Mesendoderm (in vitro differentiated cells): ENCODE data around the gene ODAD4.

Source experiments
- DNase-seq: peaks from one replicate; pipeline ENCODE4 v3.0.0; 2013
- H2AK5ac ChIP-seq: 2 replicates; pipeline ENCODE4 v1.6.1; 2013; ENCODE audit warnings: low read length, inconsistent platforms
- H2BK120ac ChIP-seq: 2 replicates; pipeline ENCODE4 v1.6.1; 2013; ENCODE audit warnings: low read depth, mild to moderate bottlenecking, low read length, moderate library complexity, mixed read lengths
- H2BK15ac ChIP-seq: replicated peaks from 2 replicates; pipeline ENCODE4 v1.6.1; 2013; ENCODE audit warnings: low read depth, mild to moderate bottlenecking, moderate library complexity
- H2BK5ac ChIP-seq: 2 replicates; pipeline ENCODE4 v1.6.1; 2013; ENCODE audit warnings: low read length, inconsistent platforms
- H3K18ac ChIP-seq: 2 replicates; pipeline ENCODE4 v1.6.1; 2013; ENCODE audit warnings: mild to moderate bottlenecking, low read length, mixed read lengths
- H3K23ac ChIP-seq: one replicate; pipeline ENCODE4 v1.6.1; 2013; ENCODE audit warnings: low read length
- H3K27ac ChIP-seq: 2 replicates; pipeline ENCODE4 v1.5.1; 2013; ENCODE audit warnings: low read depth, mild to moderate bottlenecking, inconsistent platforms, low read length, moderate library complexity
- H3K27me3 ChIP-seq: 2 replicates; pipeline ENCODE4 v1.6.1; 2013; ENCODE audit warnings: low read length, control low read depth, mild to moderate bottlenecking, inconsistent platforms; ENCODE audit not compliant: insufficient read depth, poor library complexity
- H3K36me3 ChIP-seq: 2 replicates; pipeline ENCODE4 v1.6.1; 2013; ENCODE audit warnings: low read length, inconsistent platforms; ENCODE audit not compliant: control insufficient read depth, insufficient read depth
- H3K4ac ChIP-seq: one replicate; pipeline ENCODE4 v1.6.1; 2013; ENCODE audit warnings: low read depth, mild to moderate bottlenecking, low read length, moderate library complexity
- H3K4me1 ChIP-seq: 2 replicates; pipeline ENCODE4 v1.6.1; 2013; ENCODE audit warnings: low read depth, low read length, inconsistent platforms; ENCODE audit not compliant: control insufficient read depth
- H3K4me2 ChIP-seq: 2 replicates; pipeline ENCODE4 v1.6.1; 2013; ENCODE audit warnings: low read length
- H3K4me3 ChIP-seq: 2 replicates; pipeline ENCODE4 v1.5.1; 2013; ENCODE audit warnings: mild to moderate bottlenecking, low read length
- H3K56ac ChIP-seq: one replicate; pipeline ENCODE4 v1.6.1; 2013; ENCODE audit warnings: low read length
- H3K79me1 ChIP-seq: 2 replicates; pipeline ENCODE4 v1.6.1; 2013; ENCODE audit warnings: low read length, inconsistent platforms
- H3K79me2 ChIP-seq: 2 replicates; pipeline ENCODE4 v1.6.1; 2013; ENCODE audit warnings: mild to moderate bottlenecking, low read length; ENCODE audit not compliant: control insufficient read depth, insufficient read depth
- H3K9ac ChIP-seq: 2 replicates; pipeline ENCODE4 v1.6.1; 2013; ENCODE audit warnings: low read length, inconsistent platforms
- H4K5ac ChIP-seq: one replicate; pipeline ENCODE4 v1.6.1; 2013; ENCODE audit warnings: low read length
- H4K8ac ChIP-seq: one replicate; pipeline ENCODE4 v1.6.1; 2013; ENCODE audit warnings: low read depth, mild to moderate bottlenecking, control low read depth, low read length, moderate library complexity
- WGBS: extraction: QIAGEN DNeasy Blood & Tissue Kit; methylation state at CpG from one replicate; pipeline ENCODE4 v1.1.7; 2013; ENCODE audit warnings: low lambda C conversion rate, missing lambda C conversion rate; ENCODE audit not compliant: insufficient coverage; ENCODE audit errors: extremely low coverage; 5-methylcytosine and 5-hydroxymethylcytosine counted together

ODAD4 gene

GRCh38 chr17:41972571-41973407, 42.4 kb downstream of the ODAD4 start:
- Histone ChIP-seq H3K4me1 (no peaks in the 10 kb centered on the region), H3K56ac (no peak overlapping the region), H3K36me3 (peaks cover 13% of the 10 kb centered on the region), H3K4ac (no peak overlapping the region), H2AK5ac (no peak overlapping the region), H3K79me2 (no peaks in the 10 kb centered on the region), H3K18ac (no peak overlapping the region), H4K8ac (no peak overlapping the region), H2BK5ac (no peak overlapping the region), H4K5ac (no peak overlapping the region), H3K23ac (no peak overlapping the region), H2BK15ac (no peak overlapping the region), H3K4me2 (no peak overlapping the region), H3K9ac (no peak overlapping the region), H2BK120ac (no peak overlapping the region), H3K27ac (no peak overlapping the region), H3K27me3 (no peaks in the 10 kb centered on the region), H3K79me1 (peaks cover 5% of the 10 kb centered on the region), H3K4me3 (no peak overlapping the region)
- no peak for DNase-seq
- no CpG with 5 or more reads among the region's 22 CpGs for WGBS

- H3K9ac ChIP-seq: no peak overlapping the region
- peaks cover 2% of the 10 kb centered on the region for H3K79me1 ChIP-seq
- peaks cover 16% of the 10 kb centered on the region for H3K36me3 ChIP-seq
- no peaks in the 10 kb centered on the region for H3K79me2 ChIP-seq
- H3K56ac ChIP-seq: no peak overlapping the region
- no peak overlapping the region for H3K4me3 ChIP-seq
- no peaks in the 10 kb centered on the region for H3K4me1 ChIP-seq
- no peak overlapping the region for H2BK5ac ChIP-seq
- H2BK15ac ChIP-seq: no peak overlapping the region
- H4K8ac ChIP-seq: no peak overlapping the region
- no peak overlapping the region for H3K27ac ChIP-seq
- WGBS: no CpG with 5 or more reads among the region's 19 CpGs
- H3K23ac ChIP-seq: no peak overlapping the region
- H4K5ac ChIP-seq: no peak overlapping the region
- no peak for DNase-seq
- no peak overlapping the region for H3K4ac ChIP-seq
- no peak overlapping the region for H3K18ac ChIP-seq
- no peaks in the 10 kb centered on the region for H3K27me3 ChIP-seq
- no peak overlapping the region for H3K4me2 ChIP-seq
- no peak overlapping the region for H2BK120ac ChIP-seq
- H2AK5ac ChIP-seq: no peak overlapping the region
These were observed 43.0 kb downstream of the ODAD4 start for GRCh38 chr17:41973408-41973811.

- no peaks in the 10 kb centered on the region for H3K79me2 ChIP-seq
- no peak overlapping the region for H3K23ac ChIP-seq
- H3K27ac ChIP-seq: no peak overlapping the region
- WGBS: no CpG with 5 or more reads among the region's 6 CpGs
- H3K4me2 ChIP-seq: no peak overlapping the region
- peaks cover 16% of the 10 kb centered on the region for H3K36me3 ChIP-seq
- no peak overlapping the region for H3K4me3 ChIP-seq
- no peak overlapping the region for H2BK15ac ChIP-seq
- DNase-seq: no peak
- no peak overlapping the region for H4K8ac ChIP-seq
- no peak overlapping the region for H2AK5ac ChIP-seq
- H3K4me1 ChIP-seq: no peaks in the 10 kb centered on the region
- no peak overlapping the region for H3K18ac ChIP-seq
- peaks cover 2% of the 10 kb centered on the region for H3K79me1 ChIP-seq
- no peak overlapping the region for H4K5ac ChIP-seq
- no peak overlapping the region for H2BK5ac ChIP-seq
- no peak overlapping the region for H3K4ac ChIP-seq
- H2BK120ac ChIP-seq: no peak overlapping the region
- no peaks in the 10 kb centered on the region for H3K27me3 ChIP-seq
- no peak overlapping the region for H3K56ac ChIP-seq
- H3K9ac ChIP-seq: no peak overlapping the region
These were observed 43.6 kb downstream of the ODAD4 start for GRCh38 chr17:41974031-41974430.

GRCh38 chr17:41974658-41975057, 44.2 kb downstream of the ODAD4 start:
- Histone ChIP-seq H3K18ac (no peak overlapping the region), H3K27ac (no peak overlapping the region)
- WGBS: no CpG with 5 or more reads among the region's 5 CpGs

GRCh38 chr17:41975099-41976083, 45.0 kb downstream of the ODAD4 start:
- Histone ChIP-seq H2BK120ac (no peak overlapping the region), H2AK5ac (no peak overlapping the region), H4K5ac (no peak overlapping the region), H3K27ac (no peak overlapping the region), H3K27me3 (no peaks in the 10 kb centered on the region), H3K4ac (no peak overlapping the region), H3K79me1 (peaks cover 2% of the 10 kb centered on the region), H3K9ac (no peak overlapping the region), H2BK15ac (no peak overlapping the region), H3K4me1 (no peaks in the 10 kb centered on the region), H3K18ac (no peak overlapping the region), H3K56ac (no peak overlapping the region), H4K8ac (no peak overlapping the region), H3K4me3 (no peak overlapping the region), H3K36me3 (peaks cover 16% of the 10 kb centered on the region), H2BK5ac (no peak overlapping the region), H3K4me2 (no peak overlapping the region), H3K79me2 (no peaks in the 10 kb centered on the region), H3K23ac (no peak overlapping the region)
- no peak for DNase-seq
- no CpG with 5 or more reads among the region's 9 CpGs for WGBS

More at GRCh38 chr17:41974658-41975057, 44.2 kb downstream of the ODAD4 start:
- Histone ChIP-seq H3K79me2 (no peaks in the 10 kb centered on the region), H3K36me3 (peaks cover 16% of the 10 kb centered on the region), H3K4me3 (no peak overlapping the region), H3K4ac (no peak overlapping the region), H2AK5ac (no peak overlapping the region), H4K8ac (no peak overlapping the region), H3K9ac (no peak overlapping the region), H2BK15ac (no peak overlapping the region), H3K4me2 (no peak overlapping the region), H3K27me3 (no peaks in the 10 kb centered on the region), H2BK5ac (no peak overlapping the region), H3K23ac (no peak overlapping the region), H3K56ac (no peak overlapping the region), H3K79me1 (peaks cover 2% of the 10 kb centered on the region), H3K4me1 (no peaks in the 10 kb centered on the region), H4K5ac (no peak overlapping the region), H2BK120ac (no peak overlapping the region)
- DNase-seq: no peak
